ENCODE results near the gene SH2B3.
"Not testable (repeated sequence)": the region's sequence is repeated elsewhere in the genome, so short reads cannot be mapped to it uniquely, and the experiment has no call there.

Gene SH2B3

DNA sequence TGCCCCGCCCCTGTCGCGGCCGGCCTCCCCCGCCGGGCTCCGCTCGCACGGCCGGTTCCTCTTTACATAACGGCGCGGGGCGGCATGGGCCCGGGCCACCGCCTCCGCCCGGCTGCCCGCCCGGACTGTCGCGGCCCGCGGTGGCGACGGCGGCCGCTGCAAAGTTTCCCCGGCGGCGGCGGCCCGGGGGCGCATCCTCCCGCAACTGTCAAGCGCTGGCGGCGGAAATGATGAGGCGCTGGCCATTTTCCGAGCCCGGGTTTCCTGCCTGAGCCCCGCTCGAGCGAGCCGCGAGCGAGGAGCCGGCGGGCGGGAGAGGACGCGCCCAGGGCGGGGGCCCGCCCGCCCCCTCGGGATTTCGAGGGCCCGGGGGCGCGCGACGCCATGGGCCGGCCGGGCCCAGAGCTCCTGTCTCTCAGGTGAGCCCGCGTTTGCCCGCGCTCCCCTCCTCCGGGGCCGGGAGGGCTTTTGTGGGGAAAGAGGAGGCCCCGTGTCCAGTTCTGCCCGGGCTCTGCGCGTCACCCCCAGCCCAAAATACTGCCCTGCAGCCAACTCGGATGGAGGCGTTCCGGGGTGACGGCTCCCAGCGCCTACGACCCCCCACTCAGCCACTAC, at the start of gene SH2B3:
SH2B3 (plus strand) TSS at position 65 of the 615 bp plus-strand sequence. CDS start 12,223 bp downstream, outside the sequence.
- DNase-seq, result peak; percentile 64

DNA sequence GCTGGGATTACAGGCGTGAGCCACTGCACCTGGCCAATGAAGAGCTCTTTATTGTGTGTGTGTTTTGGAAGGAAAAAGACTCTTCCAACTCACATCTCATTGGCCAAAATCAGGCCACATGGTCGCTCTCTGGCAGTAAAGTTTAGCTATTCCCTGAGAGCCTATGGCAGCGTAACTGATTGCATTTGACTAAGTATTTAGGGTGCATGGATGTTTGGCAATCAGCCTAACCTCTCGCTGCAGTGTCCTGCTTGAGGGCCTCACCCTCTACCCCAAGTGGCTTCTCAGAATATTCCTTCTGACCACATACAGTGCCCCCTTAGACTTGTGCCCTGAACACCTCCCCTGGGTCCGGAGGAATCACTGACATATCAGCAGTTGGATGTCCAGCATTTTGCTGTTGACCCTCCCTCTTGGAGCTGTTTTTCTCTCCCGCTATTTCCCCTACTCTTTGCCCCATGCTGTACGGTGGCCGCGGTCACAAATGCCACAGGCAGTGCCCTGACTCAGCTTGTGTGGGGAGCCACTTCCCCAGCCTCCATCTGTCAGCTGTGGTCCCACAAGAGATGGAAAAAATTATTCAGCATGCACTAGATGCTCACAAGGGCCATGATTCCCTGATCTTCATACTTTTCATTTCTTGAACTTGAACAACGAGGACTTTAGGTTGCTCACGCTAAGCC, 46.4 kb upstream of the SH2B3 start:
- DNase-seq, result no peak

DNA sequence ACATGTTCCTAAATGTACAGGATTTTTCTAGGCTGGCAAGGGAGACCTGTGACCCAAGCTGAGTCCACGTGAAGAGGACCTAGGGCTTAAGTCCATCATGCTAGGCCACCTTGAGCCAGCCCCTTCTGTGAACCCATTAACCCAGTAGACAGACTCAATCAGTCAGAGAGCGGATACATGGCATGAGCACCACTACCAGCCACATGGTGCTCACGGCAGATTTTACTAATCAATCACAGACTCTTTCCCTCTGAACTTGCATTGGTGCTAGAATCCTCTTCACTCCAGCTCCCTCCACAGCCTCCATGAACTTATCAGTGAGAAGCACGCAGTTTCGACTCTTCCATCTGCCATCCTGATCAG, 45.8 kb upstream of the SH2B3 start:
- no peak for DNase-seq

DNA sequence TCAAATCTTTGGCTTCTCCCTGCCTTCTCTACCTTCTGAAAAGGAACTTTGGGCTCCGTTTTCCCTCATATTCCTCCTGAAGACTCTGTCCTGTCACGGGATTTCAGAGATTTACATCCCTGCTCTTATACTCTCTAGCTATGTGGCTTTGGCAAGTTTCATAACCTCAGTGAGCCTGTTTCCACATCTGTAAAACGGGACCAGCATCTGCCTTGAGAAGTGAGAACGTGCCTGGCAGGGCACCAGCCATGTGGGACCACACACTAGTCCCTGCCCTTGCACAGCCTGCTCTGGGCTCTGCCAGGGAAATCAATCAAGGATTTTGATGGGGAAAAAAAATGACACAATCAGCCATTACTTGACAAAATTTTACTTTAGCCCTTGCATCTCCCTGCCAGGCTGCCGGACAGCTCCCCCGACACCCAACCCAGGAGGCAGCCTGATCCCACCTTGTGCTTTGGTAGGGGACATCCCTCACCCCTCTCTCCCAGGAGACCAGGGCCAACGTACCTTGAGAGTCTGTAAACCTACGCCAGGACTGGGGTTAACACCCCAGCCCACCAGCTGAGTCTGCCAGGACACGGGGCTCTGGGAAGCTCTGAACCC, 45.3 kb upstream of the SH2B3 start:
- DNase-seq, result no peak

DNA sequence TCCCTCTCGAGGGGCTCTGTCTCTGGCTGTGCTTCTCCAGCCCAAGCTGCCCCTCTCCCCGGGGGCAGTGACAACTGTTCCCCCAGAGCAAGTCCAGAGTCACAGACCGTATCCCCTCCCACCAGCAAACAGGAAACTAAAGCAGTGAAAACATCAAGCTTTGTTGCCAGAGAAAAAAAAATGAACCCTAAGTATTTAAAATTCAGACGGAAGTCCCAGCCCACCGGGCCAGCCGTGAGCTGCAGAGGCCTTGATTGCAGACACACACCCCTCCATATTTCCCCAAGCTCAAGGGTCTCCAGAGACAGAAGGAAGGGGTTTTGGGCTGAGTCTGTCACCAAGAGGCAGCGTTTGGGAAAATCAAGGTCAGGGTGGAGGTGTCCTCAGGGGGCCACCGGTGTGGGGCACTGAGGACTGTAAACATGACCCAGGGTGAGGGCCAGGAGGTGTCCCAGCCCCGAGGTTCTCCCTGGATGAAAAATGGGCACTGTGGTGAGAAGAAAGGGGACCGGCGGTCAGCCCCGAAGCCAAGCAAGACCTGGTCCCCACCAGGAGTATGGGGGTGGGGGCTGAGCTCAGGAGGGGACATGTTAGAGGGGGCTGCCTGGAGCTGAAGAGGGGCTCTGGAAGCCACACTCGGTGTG, 44.5 kb upstream of the SH2B3 start:
- no peak for DNase-seq

DNA sequence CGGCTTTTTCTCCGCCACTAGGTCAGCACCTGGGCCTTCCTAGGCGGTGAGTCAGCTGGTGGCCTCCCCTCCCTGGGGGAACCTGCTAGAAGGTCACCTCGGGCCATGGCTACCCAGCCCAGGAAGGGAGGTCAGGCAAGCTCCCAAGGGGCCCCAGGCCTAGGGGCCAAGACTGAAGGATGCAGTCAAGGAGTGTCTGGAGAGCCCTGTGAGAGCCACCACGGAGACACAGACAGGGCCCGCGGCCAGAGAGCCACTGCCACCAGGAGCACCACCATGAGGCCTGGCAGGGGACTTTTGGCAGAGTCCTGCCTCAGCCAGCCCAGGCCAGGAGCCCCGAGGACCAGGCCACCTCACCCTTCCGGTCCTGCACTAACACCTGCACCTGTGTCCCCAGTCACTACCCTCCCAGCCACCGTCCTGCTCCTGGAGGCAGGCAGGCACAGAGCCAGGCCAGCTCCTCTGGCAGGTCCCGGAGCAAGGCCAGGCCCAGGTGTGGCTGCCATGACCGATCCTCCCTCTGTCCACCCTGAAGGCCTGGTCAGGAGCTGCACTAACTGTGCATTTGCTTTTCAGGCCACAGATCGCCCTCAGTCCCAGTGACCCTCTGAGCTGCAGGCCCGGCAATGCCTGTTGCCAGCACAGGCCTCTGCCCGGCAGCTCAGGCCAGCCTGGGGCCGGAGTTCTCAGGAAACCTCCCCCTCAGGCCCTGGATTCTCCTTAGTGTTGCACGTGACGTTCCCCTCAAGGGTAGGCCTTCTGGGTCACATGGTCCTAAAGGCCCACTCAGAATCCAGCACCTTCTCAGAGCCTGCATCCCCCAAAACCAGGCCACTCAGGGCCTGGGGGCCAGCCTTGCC, 43.8 kb upstream of the SH2B3 start:
- no peak for DNase-seq

DNA sequence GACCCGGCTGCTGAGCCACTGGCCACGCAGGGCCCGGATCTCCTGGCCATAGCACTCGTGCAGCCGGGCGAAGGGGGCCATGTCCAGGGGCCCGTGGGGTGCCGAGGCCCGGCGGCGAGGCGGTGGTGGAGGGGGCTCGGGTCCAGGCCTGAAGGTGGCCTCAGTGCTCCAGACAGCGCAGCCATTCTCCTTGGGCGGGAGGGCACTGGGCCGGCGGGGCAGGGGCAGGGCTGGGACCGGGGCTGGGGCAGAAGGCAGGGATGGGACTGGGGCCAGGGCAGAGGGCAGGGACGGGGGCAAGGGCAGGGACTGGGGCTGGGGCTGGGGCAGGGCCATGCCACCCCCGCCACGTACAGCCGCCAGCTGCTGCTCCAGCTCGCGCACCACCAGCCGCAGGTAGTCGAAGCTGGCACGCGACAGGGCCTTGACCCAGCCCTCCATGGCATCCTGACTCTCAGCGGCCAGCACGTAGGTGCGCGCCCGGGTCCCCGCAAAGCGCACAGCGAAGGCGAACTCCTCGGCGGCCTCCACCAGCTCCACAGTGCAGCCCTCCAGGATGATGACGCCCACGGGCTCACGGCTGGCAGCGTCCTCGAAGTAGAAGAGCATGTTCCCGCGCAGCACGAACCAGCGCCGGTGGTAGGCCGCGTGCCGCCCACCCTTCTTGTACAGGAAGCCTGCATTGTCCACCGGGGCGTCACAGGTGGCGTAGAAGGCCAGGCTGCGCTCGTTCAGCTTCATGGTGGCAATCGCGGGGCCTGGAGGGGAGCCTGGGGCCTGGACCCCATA, 42.8 kb upstream of the SH2B3 start:
- DNase-seq, result no peak

DNA sequence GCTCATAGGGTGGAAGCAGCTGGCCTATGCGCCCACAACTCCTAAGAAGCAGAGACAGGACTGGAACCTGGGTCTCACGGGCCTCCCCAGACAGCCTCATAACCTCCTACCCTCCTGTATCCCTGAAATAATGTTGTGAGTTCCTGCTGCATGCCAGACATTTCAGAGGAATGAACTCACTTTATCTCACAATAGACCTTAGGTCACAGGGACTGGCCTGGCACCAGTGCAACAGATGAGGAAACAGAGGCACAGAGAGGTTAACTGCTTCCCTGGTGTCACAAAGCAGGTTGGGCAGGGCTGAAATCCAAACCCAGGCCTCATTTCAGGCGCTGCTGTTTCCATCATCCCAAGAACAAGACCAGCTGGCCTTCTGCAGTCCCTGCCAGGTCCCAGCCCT, 42.1 kb upstream of the SH2B3 start:
- no peak for DNase-seq

DNA sequence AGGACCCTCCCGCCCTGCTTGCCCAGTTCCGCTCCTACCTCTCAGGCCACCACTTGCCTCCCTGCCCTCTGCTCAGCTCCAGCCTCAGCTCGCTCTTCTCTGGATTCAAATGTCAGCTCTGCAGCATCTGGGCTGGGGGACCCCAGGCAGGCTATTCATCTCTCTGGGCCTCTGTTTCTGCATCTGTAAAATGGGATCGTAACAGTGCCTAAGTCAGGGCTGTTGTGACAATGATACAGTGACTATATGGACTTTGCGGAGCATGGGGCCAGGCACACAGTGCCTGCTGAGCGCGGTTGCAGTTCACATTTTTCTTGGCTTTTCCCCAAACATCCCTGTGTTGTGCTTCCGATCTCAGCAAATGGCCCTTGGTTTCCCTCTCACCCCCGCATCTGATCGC, 39.6 kb upstream of the SH2B3 start:
- no peak for DNase-seq

DNA sequence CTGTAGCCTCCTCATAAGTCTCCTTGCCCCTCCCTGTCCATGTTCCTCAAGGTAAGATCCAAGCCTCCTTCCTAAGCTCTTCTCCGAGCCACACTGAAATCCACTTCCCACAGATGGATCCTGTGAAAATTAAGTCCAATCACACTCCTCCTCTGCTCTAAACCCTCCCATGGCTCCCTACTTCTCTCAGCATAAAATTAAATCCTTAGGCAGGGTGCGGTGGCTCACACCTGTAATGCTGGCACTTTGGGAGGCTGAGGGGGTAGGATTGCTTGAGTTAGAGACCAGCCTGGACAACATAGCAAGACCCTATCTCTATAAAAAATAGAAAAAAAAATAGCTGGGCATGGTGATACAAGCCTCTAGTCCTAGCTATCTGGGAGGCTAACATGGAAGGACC, 39.1 kb upstream of the SH2B3 start:
- DNase-seq, result no peak

DNA sequence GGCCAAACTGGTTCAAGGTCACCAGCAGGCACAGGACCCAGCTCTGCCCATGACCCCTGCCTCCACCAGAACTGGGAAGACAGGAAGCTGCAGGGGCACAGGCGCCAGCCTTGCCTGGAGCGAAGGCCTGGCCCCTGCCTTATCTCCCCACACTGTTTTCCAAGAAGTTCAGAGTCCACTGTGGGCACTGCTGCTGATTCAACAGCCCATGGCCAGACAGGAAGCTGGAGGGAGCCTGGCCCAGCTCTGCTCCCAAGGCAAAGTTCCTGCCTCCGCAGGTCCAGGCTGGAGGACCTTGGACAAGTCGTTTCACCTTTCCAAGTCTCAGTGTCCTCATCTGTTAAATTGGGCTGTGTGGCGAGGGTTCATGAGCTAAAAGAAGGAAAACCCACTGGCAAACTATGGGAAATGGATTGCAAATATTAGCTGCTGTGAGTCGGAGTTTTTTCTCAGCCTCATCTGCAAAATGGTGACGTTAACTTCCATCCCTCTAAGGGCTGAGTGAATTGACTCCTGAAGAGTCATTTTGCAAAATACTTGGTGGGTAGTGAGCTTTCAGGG, 38.0 kb upstream of the SH2B3 start:
- DNase-seq, result no peak

DNA sequence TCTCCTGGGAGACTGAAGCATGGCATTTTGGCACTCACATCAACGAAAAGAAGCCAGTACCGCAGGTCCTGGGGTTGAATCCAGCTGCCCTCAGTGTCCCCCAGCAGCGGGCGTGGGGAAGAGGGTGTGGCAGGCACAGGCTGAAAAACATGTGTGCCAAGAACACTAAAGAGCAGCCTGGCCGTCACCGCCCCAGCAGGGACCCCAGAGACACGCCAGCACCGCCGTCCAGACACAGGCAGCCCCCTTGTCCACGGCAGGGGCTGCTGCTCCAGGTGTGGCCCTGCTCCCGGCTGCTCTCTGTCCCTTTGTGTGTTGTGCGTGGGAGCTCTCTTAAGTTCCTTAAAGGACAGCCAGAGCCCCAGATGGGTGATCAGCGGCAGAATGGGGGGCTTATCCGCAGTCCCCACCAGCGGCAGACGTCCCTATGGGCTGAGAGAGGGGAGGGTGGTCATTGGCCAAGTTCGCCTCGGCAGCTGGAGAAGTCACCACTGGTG, 37.4 kb upstream of the SH2B3 start:
- no peak for DNase-seq

DNA sequence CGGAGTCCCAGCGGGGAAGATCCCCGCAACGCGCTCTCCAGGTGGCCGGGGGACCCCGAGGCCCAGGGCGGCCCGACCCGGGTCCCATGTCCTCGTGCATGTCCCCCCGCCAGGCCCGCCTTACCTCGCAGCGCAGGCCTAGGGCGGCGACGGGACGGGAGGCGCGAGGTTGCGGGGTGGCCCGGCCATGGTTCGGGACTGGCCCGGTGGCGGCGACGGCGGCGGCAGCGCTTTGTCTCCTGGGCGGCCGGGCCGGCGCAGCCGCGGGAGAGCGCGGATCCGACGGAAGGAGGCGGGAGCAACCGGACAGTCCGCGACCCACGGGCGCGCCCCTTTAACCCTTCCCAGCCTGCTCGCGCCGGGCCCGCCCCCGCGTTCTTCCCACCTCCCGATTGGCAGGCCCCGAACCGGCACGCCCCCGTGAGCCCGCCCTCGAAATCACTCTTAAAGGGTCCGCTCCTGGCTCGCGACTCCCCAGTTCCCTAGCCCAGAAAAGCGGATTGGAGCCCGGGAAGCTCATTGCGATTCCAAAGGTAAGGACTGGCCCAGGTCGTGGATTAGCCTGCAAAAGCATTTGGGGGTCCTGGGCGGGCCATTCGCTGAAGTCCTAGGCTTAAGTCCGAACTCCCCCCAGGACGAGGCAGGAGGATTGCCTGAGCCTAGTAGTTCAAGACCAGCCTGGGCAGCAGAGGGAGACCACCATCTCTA, 36.8 kb upstream of the SH2B3 start, which contains the start of gene PHETA1:
PHETA1 (minus strand) TSS at position 308 of the 708 bp plus-strand sequence. CDS start 5,668 bp downstream, outside the sequence.
- DNase-seq, result peak; percentile 86

DNA sequence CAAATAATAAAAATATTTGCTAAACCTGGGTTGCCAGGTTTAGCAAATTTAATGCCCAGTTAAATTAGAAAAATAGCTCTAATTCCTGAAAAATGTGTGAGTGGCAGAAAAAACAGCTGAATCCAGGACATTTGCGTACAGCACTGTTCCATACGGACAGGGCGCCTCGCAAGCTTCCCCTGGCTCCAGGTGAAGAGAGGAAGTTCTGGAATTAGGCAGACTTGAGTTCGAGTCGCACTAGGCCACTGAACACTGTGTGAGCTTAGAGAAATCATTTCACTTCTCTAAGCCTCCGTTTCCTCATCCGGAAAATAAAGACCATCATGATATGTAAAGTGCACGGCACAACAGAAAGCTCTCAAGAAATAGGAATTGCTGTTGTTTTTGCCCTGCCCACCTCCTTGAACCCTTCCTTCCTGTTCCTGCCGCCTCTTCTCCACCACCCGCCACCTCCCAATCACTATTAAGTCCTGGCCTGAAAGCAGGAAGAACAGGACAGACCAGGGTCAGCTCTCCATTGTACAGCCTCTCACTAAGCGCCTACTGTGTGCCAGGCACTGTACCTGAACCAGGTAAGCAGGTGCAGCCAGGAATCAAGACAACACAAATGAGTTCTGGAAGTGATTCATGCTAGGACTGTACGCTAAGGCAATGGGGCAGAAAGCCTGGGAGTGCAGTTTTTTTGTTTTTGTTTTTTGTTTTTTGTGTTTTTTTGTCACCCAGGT, 36.1 kb upstream of the SH2B3 start:
- DNase-seq, result no peak

DNA sequence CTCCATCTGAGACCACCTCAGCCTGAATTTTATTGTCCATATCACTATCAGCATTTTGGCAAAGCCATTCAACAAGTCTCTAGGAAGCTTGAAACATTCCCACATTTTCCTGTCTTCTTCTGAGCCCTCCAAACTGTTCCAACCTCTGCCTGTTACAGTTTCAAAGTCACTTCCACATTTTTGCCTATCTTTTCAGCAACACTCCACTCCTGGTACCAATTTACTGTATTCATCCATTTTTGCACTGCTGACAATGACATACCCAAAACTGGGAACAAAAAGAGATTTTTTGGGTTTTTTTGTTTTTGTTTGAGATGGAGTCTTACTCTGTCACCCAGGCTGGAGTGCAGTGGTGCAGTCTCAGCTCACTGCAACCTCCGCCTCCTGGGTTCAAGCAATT, 32.5 kb upstream of the SH2B3 start:
- DNase-seq, result not testable (repeated sequence)

DNA sequence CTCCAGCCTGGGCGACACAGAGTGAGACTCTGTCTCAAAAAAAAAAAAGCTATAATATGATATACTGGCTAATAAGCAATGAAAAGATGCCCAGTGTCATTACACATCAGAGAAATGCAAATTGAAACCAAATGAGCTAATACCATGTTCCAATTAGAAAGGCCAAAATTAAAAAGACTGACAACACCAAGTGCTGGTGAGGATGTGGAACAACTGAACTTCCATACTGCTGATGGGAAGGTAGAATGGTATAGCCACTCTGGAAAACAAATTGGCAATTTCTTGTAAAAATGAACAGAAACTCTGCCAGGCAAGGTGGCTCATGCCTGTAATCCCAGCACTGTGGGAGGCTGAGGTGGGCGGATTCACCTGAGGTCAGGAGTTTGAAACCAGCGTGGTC, 28.3 kb upstream of the SH2B3 start:
- DNase-seq, result no peak

DNA sequence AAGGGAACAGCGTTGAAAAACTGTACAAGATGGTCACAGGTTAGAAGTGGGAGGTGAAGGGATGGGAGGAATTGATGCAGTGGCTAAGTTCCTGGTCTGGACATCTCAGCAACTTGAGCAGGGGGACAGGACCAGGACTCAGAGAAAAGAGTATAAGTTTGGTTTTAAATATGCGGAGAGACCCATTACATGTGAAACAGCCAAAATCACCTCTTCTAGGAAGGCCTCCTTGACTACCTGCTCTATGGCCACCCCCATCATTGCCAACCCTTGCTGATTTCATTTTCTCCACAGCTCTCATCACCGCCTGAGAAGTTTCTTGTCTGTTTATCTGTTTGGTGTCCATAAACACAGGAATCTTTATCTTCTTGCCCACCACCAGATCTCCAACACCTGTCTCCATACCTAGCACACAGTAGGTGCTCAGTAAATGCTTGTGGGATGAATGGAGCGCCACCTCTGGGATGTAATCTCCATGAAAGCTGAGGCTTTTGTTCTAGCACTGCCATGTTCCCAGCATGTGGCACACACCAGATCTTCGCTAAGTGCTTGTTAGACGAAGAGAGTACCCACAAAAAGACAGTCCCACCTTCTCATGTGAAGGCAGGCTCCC, 25.7 kb upstream of the SH2B3 start:
- DNase-seq, result no peak

DNA sequence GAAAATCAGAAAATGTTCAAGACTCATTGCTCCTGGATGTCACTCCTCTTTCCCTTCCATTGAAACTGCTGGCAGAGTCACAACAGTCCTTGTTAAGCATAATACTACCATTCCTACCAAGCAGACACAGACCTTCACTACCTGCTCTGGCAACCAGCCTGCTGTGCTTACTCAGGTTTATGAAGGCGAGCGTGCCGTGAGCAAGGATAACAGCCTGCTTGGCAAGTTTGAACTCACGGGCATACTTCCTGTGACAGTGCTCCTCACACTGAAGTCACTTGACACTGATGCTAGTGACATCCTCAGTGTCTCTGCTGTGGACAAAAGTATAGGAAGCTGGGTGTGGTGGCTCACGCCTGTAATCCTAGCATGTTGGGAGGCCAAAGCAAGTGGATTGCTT, 21.1 kb upstream of the SH2B3 start:
- DNase-seq, result no peak

DNA sequence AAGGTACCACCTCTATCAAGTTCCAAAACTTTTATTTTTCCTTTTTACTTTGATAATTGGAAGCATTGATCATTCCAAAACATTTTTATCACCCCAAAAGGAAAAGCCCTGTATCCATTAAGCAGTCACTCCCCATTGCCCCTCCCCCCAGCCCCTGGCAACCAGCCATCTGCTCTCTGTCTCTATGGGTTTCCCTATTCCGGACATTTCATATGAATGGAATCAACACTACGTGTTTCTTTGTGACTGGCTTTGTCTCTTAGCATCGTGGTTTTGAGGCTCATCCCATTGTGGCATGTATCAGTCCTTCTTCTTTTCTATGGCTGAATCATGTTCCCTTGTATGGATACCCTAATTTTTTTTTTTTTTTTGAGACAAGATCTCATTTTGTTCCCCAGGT, 18.8 kb upstream of the SH2B3 start:
- DNase-seq, result no peak
